ENCODE results near the gene PRKG1.

- TF ChIP-seq CTCF (IDR thresholded peaks at IDR 0.05; ENCODE audit: insufficient read depth, low read length) (no peak), SPI1 (IDR thresholded peaks at IDR 0.05; ENCODE audit: borderline replicate concordance, low read depth) (no peak)
Measured at GRCh38 chr10:51072210-51072609, 2.1 kb upstream of the PRKG1 start.

All from HL-60 (cell line).